KOPT-K1 (cell line): ENCODE measurements around the gene NFKBIA.
"Not testable (repeated sequence)": the region's sequence is repeated elsewhere in the genome, so short reads cannot be mapped to it uniquely, and the experiment has no call there.

Source experiments
- H3K27ac ChIP-seq: fragments of 200-600 bp; sonication (generic); 2 replicates; pipeline ENCODE4 v1.5.1; 2016; ENCODE audit warnings: antibody characterized with exemption, mild to moderate bottlenecking, low read depth, low read length; ENCODE audit not compliant: poor library complexity, severe bottlenecking
- H3K36me3 ChIP-seq: fragments of 200-600 bp; sonication (generic); 2 replicates; pipeline ENCODE4 v1.5.1; 2017; ENCODE audit warnings: antibody characterized with exemption, mild to moderate bottlenecking, low read length, moderate library complexity; ENCODE audit not compliant: insufficient read depth
- H3K9me3 ChIP-seq: fragments of 200-600 bp; sonication (generic); 2 replicates; pipeline ENCODE4 v1.5.1; 2017; ENCODE audit warnings: antibody characterized with exemption, low read length, mild to moderate bottlenecking; ENCODE audit not compliant: insufficient read depth, poor library complexity, severe bottlenecking

NFKBIA gene, protein sequence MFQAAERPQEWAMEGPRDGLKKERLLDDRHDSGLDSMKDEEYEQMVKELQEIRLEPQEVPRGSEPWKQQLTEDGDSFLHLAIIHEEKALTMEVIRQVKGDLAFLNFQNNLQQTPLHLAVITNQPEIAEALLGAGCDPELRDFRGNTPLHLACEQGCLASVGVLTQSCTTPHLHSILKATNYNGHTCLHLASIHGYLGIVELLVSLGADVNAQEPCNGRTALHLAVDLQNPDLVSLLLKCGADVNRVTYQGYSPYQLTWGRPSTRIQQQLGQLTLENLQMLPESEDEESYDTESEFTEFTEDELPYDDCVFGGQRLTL

DNA sequence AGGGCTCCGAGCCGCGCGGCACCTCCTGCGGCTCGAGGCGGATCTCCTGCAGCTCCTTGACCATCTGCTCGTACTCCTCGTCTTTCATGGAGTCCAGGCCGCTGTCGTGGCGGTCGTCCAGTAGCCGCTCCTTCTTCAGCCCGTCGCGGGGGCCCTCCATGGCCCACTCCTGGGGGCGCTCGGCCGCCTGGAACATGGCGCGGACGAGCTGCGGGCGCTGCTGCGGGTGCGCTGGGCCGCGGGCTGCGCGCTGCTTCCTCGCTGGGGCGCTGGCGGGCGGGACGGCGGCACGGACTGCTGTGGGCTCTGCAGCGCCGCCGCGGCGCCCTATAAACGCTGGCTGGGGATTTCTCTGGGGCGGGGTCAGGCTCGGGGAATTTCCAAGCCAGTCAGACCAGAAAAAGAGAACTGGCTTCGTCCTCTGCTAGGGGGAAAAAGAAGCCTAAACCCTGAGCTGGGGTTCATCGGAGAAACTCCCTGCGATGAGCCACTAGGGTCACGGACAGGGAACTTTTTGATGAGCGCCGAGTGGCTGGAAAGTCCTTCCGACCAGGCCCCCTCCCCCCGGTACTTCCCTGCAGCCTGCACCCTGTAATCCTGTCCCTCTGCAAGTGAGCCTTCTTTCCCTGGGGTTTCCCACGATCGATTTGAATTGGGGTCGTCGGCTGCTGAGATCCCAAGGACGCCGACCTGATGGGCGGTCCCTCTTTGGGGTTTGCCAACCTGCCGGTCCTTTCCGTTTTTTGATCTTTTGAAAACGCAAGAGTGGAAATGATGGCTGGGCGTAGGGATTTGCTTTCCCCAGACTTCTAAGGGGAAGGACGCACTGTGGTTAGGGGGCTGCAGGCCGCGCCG, at the start of gene NFKBIA:
NFKBIA (minus strand) TSS at position 301 of the 855 bp plus-strand sequence; CDS start at position 196, 105 bp downstream.
- Histone ChIP-seq H3K27ac (peak within 1 kb of the TSS; percentile 93), H3K9me3 (no peaks in the 10 kb centered on the region), H3K36me3 (peaks cover 37% of the 10 kb centered on the region)

DNA sequence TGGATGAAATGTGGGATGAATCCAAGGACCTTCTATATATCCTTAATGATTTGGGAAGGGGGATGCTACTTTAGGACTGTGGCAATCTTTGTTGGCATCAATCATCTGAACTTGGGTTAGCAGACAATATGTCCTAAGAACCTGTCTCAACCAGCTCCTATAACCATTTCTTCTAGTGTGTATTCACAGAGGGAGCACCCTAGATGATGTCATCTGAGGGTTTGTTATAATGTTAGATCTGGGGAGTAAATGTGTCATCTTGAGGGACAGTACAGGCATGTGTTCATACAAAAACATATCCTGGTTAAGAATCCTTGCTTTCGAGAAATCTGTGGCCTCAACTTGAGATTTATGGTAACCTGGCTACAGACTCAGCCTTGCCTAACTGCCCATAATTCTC, 41.9 kb upstream of the NFKBIA start:
- no peak overlapping the region for H3K27ac ChIP-seq
- H3K9me3 ChIP-seq, result no peaks in the 10 kb centered on the region
- no peaks in the 10 kb centered on the region for H3K36me3 ChIP-seq

DNA sequence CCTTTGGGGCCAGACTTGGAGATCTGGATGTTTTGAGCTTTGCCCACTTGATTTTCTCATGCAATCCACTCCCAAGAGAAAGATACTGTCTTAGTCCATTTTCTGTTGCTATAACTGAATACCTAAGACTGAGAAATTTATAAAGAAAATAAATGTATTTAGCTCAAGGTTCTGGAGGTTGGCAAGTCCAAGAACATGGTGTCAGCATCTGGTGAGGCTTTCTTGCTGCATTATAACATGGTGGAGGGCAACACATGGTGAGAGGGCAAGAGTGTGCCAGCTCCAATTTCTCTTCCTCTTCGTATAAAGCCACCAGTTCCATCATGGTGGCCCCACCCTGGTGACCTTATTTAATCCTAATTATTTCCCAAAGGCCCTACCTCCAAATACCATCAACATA, 39.6 kb upstream of the NFKBIA start:
- H3K36me3 ChIP-seq, result no peaks in the 10 kb centered on the region
- no peak overlapping the region for H3K27ac ChIP-seq
- no peaks in the 10 kb centered on the region for H3K9me3 ChIP-seq

DNA sequence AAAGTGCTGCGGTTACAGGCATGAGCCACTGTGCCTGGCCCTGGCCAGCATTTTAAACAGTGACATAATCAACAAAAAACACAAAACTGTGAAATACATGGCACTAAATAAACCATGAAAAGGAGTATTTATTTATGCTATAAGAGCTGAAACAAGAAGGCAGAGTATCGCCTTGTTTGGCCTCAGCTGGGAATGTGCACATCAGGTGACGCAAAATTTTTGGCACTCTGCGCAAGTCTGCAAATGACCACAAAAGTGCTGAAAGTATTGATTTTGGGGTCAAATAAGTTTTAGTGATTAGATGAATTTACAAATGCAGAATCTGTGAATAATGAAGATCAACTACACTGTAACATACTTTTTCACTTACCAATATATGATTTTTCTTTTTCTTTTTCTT, 36.6 kb upstream of the NFKBIA start:
- no peaks in the 10 kb centered on the region for H3K9me3 ChIP-seq
- no peaks in the 10 kb centered on the region for H3K36me3 ChIP-seq
- H3K27ac ChIP-seq, result no peak overlapping the region

DNA sequence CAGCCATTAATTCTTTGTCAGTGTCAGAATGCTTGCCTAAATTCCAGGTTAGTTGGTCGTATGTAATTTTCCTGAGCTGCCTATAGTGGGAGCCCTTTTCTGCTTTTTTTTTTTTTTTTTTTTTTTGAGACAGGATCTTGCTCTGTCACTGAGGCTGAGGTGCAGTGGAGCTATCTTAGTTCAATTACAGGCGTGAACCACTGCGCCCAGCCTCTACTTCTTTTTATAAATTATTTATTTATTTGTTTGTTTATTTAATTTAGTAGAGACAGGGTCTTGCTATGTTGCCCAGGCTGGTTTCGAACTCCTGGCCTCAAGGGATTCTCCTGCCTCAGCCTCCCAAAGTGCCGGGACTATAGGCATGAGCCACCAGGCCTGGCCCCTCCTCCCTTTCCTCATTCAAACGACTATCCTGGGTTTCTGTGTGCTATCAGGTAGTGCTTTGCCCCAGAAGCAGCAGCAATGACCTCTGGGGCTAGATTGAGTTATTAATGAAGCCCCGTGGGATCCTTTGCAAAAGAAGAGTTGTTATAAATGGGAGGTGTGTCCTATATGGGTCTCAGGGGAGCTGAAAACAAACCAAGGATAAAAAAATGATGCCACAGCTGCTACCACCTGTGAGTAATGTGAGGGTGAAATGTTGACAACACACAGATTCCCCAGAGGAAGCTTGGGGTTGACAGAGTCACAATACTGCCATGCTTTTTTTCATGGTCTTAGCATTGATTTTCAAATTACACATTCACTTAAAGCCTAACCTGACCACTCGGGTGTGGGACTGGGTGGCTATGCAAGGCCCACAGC, 34.6 kb upstream of the NFKBIA start:
- Histone ChIP-seq H3K27ac (no peak overlapping the region), H3K9me3 (no peaks in the 10 kb centered on the region), H3K36me3 (no peaks in the 10 kb centered on the region)

DNA sequence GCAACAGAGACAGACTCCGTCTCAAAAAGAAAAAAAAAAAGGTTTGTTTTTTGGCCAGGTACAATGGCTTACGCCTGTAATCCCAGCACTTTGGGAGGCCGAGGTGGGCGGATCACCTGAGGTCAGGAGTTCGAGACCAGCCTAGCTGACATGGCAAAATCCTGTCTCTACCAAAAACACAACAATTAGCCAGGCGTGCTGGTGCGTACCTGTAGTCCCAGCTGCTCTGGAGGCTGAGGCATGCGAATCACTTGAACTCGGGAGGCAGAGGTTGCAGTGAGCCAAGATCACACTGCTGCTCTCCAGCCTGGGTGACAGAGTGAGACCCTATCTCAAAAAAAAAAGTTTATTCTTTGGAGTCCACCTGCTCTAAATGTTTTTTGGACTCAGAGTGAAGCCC, 33.9 kb upstream of the NFKBIA start:
- not testable (repeated sequence) for H3K27ac ChIP-seq, H3K36me3 ChIP-seq, H3K9me3 ChIP-seq

DNA sequence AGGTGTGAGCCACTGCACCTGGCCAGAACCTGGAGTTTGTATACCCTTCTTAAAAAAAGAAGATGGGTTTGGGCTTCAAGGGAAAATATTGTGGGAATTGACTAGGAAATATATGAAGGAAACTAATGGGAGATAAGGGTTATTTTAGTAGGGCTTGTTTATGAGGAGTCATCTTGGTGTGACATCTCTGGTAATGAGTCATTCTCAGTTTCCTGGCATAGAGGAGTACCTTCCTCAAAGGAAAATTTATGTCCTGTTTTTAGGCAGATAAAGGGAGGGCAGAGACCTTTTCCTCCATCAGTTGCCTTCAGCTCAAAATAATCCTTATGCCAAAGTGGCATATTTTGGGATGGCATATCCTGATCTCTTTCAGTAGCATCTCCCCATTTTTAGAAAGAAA, 30.6 kb upstream of the NFKBIA start:
- Histone ChIP-seq H3K9me3 (no peaks in the 10 kb centered on the region), H3K36me3 (no peaks in the 10 kb centered on the region), H3K27ac (no peak overlapping the region)

DNA sequence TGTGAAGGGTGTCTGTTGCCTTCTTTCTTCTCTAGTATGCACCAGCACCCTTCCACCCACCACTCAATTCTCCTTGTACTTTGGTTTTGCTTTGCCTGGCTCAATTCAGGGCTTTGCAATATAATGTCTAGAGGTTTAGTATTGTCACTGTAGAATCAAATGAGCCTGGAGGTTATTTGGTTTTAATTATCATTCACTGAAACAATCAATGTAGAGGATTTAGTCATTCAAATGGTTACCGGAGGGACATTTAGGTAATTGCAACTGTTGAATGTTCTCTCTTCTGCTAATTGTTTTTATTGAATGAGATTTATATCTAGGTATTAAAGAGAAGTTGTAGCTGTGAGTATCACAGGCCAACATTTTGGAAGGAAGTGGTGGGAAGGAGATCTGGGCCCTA, 29.3 kb upstream of the NFKBIA start:
- H3K36me3 ChIP-seq, result no peaks in the 10 kb centered on the region

DNA sequence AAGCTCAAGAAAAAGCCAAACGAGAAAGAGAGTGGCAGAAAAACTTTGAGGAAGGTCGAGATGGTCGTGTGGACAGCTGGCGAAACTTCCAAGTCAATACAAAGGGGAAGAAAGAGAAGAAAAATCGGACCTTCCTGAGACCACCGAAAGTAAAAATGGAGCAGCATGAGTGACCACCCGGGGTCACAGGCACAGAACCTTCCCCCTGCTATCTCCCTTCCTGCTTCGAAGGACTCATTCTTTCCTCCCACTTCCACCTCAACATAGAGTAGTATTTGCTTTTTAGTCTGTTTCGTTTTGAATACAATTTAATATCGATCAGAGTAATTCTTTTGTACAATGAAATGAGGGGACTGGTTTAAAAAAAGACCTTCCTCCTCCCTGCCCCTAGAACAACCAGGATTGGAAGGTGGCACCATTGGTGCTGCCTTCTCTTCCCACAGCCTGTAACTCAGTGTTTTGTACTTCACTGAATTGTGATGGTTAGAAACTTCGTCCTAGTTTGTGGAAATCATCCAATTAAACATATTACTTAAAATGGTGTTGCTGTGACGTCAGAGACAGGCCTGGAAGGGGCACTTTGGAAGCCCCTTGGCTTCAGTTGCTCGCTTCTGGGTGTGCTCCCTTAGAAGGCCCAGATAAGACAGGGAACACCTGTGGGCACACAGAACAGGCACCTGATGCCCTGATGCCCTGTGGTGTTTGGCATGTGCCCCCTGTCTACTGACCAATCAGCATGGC, 26.1 kb upstream of the NFKBIA start:
- Histone ChIP-seq H3K9me3 (no peaks in the 10 kb centered on the region), H3K36me3 (no peaks in the 10 kb centered on the region), H3K27ac (no peak overlapping the region)

More for the DNA sequence above, 29.3 kb upstream of the NFKBIA start:
- Histone ChIP-seq H3K27ac (no peak overlapping the region), H3K9me3 (no peaks in the 10 kb centered on the region)

DNA sequence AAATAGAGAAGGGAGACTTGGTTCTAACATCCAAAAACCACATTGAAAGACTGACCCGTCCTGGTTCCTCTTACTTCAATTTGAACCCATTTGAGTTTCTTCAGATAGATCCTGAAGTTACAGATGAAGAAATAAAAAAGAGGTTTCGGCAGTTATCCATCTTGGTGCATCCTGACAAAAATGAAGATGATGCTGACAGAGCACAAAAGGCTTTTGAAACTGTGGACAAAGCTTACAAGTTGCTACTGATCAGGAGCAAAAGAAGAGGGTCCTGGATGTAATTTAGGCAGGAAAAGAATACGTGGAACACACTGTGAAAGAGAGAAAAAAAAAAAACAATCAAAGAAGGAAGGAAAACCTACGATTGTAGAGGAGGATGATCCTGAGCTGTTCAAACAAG, 25.4 kb upstream of the NFKBIA start:
- no peaks in the 10 kb centered on the region for H3K36me3 ChIP-seq
- H3K9me3 ChIP-seq, result no peaks in the 10 kb centered on the region
- H3K27ac ChIP-seq, result no peak overlapping the region

DNA sequence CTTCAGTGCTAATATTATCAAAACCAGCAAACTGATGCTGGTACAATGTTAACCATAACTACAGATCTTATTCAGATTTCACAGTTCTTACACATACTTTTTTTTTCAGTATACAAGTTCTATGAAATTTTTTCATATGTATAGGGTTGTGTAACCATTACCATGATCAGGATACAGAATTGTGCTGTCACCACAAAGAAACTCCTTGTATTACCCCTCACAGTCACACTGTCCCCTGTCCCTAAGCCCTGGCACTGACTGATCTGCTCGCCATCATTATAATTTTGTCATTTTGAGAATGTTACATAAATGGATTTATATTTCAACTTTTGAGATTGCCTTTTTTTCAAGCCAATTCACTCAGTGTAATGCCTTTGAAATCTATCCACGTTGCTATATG, 21.3 kb upstream of the NFKBIA start:
- Histone ChIP-seq H3K9me3 (no peaks in the 10 kb centered on the region), H3K27ac (no peak overlapping the region), H3K36me3 (no peaks in the 10 kb centered on the region)

DNA sequence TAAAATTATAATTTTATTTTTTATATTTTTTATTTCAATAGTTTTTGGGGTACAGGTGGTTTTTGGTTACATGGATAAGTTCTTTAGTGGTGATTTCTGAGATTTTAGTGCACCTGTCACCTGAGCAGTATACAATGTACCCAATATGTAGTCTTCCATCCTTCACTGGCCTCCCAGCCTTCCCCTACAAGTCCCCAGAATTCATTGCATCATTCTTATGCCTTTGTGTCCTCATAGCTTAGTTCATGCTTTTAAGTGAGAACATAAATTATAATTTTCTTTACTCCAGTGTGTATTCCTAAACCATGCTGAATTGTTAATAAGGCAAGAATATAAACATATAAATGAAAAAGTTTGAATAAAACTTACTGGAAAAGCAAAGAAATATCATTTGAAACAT, 19.1 kb upstream of the NFKBIA start:
- H3K9me3 ChIP-seq, result no peaks in the 10 kb centered on the region
- H3K36me3 ChIP-seq, result no peaks in the 10 kb centered on the region
- no peak overlapping the region for H3K27ac ChIP-seq

DNA sequence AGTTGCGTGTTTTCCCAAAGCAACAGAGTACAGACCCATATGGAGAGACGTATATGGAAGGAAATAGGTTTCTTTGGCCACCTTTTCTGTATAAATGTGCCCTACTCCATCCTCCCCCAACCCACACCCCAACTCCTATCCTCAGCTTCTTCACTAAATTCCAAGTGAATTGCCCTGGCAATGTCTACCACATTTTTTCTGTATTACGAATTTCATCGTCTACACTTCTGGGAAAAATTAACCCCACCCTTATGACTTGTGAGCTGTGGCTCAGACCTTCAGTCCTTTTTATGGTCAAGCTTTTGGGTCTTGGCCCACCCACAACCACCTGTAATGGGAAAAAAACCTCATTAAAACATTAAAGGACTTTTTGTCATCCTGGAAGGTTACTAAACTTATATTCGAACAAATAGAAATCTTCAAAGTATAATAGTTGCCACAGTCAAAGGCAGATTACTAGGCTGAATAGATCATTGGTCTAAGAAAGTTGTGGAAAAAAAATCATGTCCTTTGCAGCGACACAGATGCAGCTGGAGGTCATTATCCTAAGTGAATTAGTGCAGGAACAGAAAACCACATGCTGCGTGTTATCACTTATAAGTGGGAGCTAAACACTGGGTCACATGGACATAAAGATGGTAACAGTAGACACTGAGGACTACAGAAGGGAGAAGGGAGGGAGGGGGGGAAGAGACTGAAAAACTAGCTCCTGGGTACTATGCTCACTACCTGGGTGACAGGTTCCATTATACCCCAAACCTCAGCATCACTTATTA, 15.7 kb upstream of the NFKBIA start:
- Histone ChIP-seq H3K27ac (no peak overlapping the region), H3K36me3 (no peaks in the 10 kb centered on the region), H3K9me3 (no peaks in the 10 kb centered on the region)

DNA sequence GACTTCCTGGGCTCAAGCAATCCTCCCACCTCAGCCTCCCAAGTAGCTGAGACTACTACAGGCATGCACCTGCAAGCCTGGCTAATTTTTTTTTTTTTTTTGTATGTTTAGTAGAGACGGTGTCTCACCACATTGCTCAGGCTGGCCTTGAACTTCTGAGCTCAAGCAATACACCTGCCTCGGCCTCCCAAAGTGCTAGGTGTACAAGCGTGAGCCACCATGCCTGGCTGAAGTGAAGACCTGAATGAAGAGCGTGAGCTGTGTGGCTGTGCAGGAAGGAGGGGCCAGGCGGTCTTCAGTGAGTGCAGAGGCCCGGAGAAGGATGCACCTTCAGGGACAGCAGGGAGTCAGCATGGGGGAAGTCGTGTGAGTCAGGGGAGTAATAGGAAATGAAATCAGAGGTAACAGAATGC, 14.9 kb upstream of the NFKBIA start:
- H3K27ac ChIP-seq, result no peak overlapping the region
- H3K36me3 ChIP-seq, result no peaks in the 10 kb centered on the region
- H3K9me3 ChIP-seq, result no peaks in the 10 kb centered on the region
